SK-N-SH treated with all-trans-retinoic acid at 6 μM for 48 hours (cell line): ENCODE measurements around the gene CRACR2A.

Experiments
- BACH2 ChIP-seq: fragments of 250-450 bp; sonication (Bioruptor Pico); IDR thresholded peaks from 2 replicates; pipeline ENCODE4 v1.9.0; 2021; ENCODE audit warnings: mild to moderate bottlenecking, borderline replicate concordance
- GLIS3 ChIP-seq: fragments of 250-450 bp; sonication (Bioruptor Pico); IDR thresholded peaks from 2 replicates; pipeline ENCODE4 v1.5.0; 2020; ENCODE audit warnings: mild to moderate bottlenecking, moderate library complexity
- TF ChIP-seq, protein P1 (sequence below): fragments of 250-450 bp; sonication (Bioruptor Pico); IDR thresholded peaks from 2 replicates; pipeline ENCODE4 v1.8.0; 2021; ENCODE audit warnings: low read depth, mild to moderate bottlenecking, moderate library complexity, borderline replicate concordance
- TF ChIP-seq, protein P2 (sequence below): fragments of 250-450 bp; sonication (Bioruptor Pico); IDR thresholded peaks from 2 replicates; pipeline ENCODE4 v1.8.0; 2020; ENCODE audit warnings: mild to moderate bottlenecking, moderate library complexity, borderline replicate concordance

- TF ChIP-seq GLIS3 (CRISPR knock-in tag) (no peak), BACH2 (no peak)
- TF ChIP-seq, protein P1, sequence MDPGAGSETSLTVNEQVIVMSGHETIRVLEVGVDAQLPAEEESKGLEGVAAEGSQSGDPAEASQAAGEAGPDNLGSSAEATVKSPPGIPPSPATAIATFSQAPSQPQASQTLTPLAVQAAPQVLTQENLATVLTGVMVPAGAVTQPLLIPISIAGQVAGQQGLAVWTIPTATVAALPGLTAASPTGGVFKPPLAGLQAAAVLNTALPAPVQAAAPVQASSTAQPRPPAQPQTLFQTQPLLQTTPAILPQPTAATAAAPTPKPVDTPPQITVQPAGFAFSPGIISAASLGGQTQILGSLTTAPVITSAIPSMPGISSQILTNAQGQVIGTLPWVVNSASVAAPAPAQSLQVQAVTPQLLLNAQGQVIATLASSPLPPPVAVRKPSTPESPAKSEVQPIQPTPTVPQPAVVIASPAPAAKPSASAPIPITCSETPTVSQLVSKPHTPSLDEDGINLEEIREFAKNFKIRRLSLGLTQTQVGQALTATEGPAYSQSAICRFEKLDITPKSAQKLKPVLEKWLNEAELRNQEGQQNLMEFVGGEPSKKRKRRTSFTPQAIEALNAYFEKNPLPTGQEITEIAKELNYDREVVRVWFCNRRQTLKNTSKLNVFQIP (CRISPR knock-in tag), result no peak
- TF ChIP-seq, protein P2, sequence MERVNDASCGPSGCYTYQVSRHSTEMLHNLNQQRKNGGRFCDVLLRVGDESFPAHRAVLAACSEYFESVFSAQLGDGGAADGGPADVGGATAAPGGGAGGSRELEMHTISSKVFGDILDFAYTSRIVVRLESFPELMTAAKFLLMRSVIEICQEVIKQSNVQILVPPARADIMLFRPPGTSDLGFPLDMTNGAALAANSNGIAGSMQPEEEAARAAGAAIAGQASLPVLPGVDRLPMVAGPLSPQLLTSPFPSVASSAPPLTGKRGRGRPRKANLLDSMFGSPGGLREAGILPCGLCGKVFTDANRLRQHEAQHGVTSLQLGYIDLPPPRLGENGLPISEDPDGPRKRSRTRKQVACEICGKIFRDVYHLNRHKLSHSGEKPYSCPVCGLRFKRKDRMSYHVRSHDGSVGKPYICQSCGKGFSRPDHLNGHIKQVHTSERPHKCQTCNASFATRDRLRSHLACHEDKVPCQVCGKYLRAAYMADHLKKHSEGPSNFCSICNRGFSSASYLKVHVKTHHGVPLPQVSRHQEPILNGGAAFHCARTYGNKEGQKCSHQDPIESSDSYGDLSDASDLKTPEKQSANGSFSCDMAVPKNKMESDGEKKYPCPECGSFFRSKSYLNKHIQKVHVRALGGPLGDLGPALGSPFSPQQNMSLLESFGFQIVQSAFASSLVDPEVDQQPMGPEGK (CRISPR knock-in tag), result no peak
Observed at GRCh38 chr12:3683670-3684069, 69.2 kb downstream of the CRACR2A start.
